ENCODE data around the gene STRIP1.

STRIP1 gene

GRCh38 chr1:110061341-110061740 is 26.9 kb downstream of the STRIP1 start:
- Mint-ChIP-seq H3K27me3 (peaks cover 4 to 19% of the 10 kb centered on the region in 2 donors), H3K4me3 (no peak overlapping the region), H3K9me3 (no peaks in the 10 kb centered on the region), H3K36me3 (ENCODE audit: insufficient read depth) (peaks cover 11% of the 10 kb centered on the region), H3K4me1 (ENCODE audit: low read depth in 2 of 2) (peaks cover 2 to 10% of the 10 kb centered on the region in 2 donors), H3K27ac (peak overlapping the region in 1 of 2 donors; percentile 27)
- ATAC-seq (replicated peaks), result no peak
- DNase-seq, result no peak

GRCh38 chr1:110062612-110063011 is 28.2 kb downstream of the STRIP1 start:
- Mint-ChIP-seq H3K27ac (no peak overlapping the region), H3K4me1 (ENCODE audit: low read depth in 2 of 2) (peaks cover 2 to 8% of the 10 kb centered on the region in 2 donors)

GRCh38 chr1:110063781-110064180 is 29.4 kb downstream of the STRIP1 start:
- Mint-ChIP-seq H3K9me3 (no peaks in the 10 kb centered on the region), H3K4me3 (no peak overlapping the region), H3K36me3 (ENCODE audit: insufficient read depth) (no peaks in the 10 kb centered on the region), H3K27ac (no peak overlapping the region), H3K4me1 (ENCODE audit: low read depth in 2 of 2) (peaks cover 10 to 11% of the 10 kb centered on the region in 2 donors), H3K27me3 (peaks cover 26 to 43% of the 10 kb centered on the region in 2 donors)
- DNase-seq, result no peak
- no peak for ATAC-seq (replicated peaks)

More at GRCh38 chr1:110062612-110063011, 28.2 kb downstream of the STRIP1 start:
- Mint-ChIP-seq H3K9me3 (no peaks in the 10 kb centered on the region), H3K4me3 (no peak overlapping the region), H3K36me3 (ENCODE audit: insufficient read depth) (peaks cover under 1% of the 10 kb centered on the region), H3K27me3 (peaks cover 15 to 32% of the 10 kb centered on the region in 2 donors)
- ATAC-seq (replicated peaks) (no peak), DNase-seq (no peak)

GRCh38 chr1:110064576-110065337 is 30.3 kb downstream of the STRIP1 start:
- Mint-ChIP-seq H3K9me3 (no peaks in the 10 kb centered on the region), H3K4me1 (ENCODE audit: low read depth in 2 of 2) (peaks cover 11 to 12% of the 10 kb centered on the region in 2 donors), H3K27ac (no peak overlapping the region), H3K4me3 (no peak overlapping the region), H3K36me3 (ENCODE audit: insufficient read depth) (no peaks in the 10 kb centered on the region), H3K27me3 (peaks cover 28 to 53% of the 10 kb centered on the region in 2 donors)
- DNase-seq, result no peak
- no peak for ATAC-seq (replicated peaks)

GRCh38 chr1:110065841-110066240 is 31.4 kb downstream of the STRIP1 start:
- DNase-seq (no peak), ATAC-seq (replicated peaks) (no peak)
- peaks cover 7 to 10% of the 10 kb centered on the region in 2 donors for H3K4me1 Mint-ChIP-seq (ENCODE audit: low read depth in 2 of 2)
- H3K27ac Mint-ChIP-seq, result no peak overlapping the region
- H3K27me3 Mint-ChIP-seq, result peaks cover 30 to 63% of the 10 kb centered on the region in 2 donors
- no peaks in the 10 kb centered on the region for H3K9me3 Mint-ChIP-seq
- peaks cover 3% of the 10 kb centered on the region for H3K36me3 Mint-ChIP-seq (ENCODE audit: insufficient read depth)
- no peak overlapping the region for H3K4me3 Mint-ChIP-seq

- DNase-seq (peak in 1 of 3 experiments; percentile 8), ATAC-seq (replicated peaks) (no peak)
- peaks cover 3% of the 10 kb centered on the region for H3K36me3 Mint-ChIP-seq (ENCODE audit: insufficient read depth)
- H3K27ac Mint-ChIP-seq, result no peak overlapping the region
- peaks cover 7 to 11% of the 10 kb centered on the region in 2 donors for H3K4me1 Mint-ChIP-seq (ENCODE audit: low read depth in 2 of 2)
- H3K4me3 Mint-ChIP-seq, result peak overlapping the region; percentile 37 to 70
- no peaks in the 10 kb centered on the region for H3K9me3 Mint-ChIP-seq
- H3K27me3 Mint-ChIP-seq, result peaks cover 46 to 79% of the 10 kb centered on the region in 2 donors
Measured at GRCh38 chr1:110067479-110067892, 33.1 kb downstream of the STRIP1 start.

GRCh38 chr1:110067893-110068645 is 33.6 kb downstream of the STRIP1 start:
- DNase-seq (no peak), ATAC-seq (replicated peaks) (peak; percentile 16)
- H3K27ac Mint-ChIP-seq, result no peak overlapping the region
- peaks cover 3% of the 10 kb centered on the region for H3K36me3 Mint-ChIP-seq (ENCODE audit: insufficient read depth)
- H3K9me3 Mint-ChIP-seq, result no peaks in the 10 kb centered on the region
- peaks cover 52 to 85% of the 10 kb centered on the region in 2 donors for H3K27me3 Mint-ChIP-seq
- peaks cover 7 to 11% of the 10 kb centered on the region in 2 donors for H3K4me1 Mint-ChIP-seq (ENCODE audit: low read depth in 2 of 2)
- peak overlapping the region; percentile 70 to 76 for H3K4me3 Mint-ChIP-seq

- H3K36me3 Mint-ChIP-seq (ENCODE audit: insufficient read depth), result peaks cover 3% of the 10 kb centered on the region
- peak; percentile 69 for ATAC-seq (replicated peaks)
- peak overlapping the region; percentile 70 to 76 for H3K4me3 Mint-ChIP-seq
- H3K9me3 Mint-ChIP-seq, result no peaks in the 10 kb centered on the region
- no peak overlapping the region for H3K27ac Mint-ChIP-seq
- peaks cover 7 to 11% of the 10 kb centered on the region in 2 donors for H3K4me1 Mint-ChIP-seq (ENCODE audit: low read depth in 2 of 2)
- DNase-seq, result peak in 2 of 3 experiments; percentile 15 to 24
- H3K27me3 Mint-ChIP-seq, result peaks cover 57 to 92% of the 10 kb centered on the region in 2 donors
Measured at GRCh38 chr1:110068646-110069403, 34.4 kb downstream of the STRIP1 start.

GRCh38 chr1:110069404-110070281 is 35.2 kb downstream of the STRIP1 start:
- no peaks in the 10 kb centered on the region for H3K9me3 Mint-ChIP-seq
- peaks cover 3% of the 10 kb centered on the region for H3K36me3 Mint-ChIP-seq (ENCODE audit: insufficient read depth)
- ATAC-seq (replicated peaks) (peak; percentile 31), DNase-seq (no peak)
- peak overlapping the region; percentile 40 to 71 for H3K4me3 Mint-ChIP-seq
- peaks cover 7 to 11% of the 10 kb centered on the region in 2 donors for H3K4me1 Mint-ChIP-seq (ENCODE audit: low read depth in 2 of 2)
- no peak overlapping the region for H3K27ac Mint-ChIP-seq
- H3K27me3 Mint-ChIP-seq, result peaks cover 58 to 99% of the 10 kb centered on the region in 2 donors

GRCh38 chr1:110070282-110070669 is 35.9 kb downstream of the STRIP1 start:
- H3K27me3 Mint-ChIP-seq, result peaks cover 58 to 97% of the 10 kb centered on the region in 2 donors
- H3K9me3 Mint-ChIP-seq, result no peaks in the 10 kb centered on the region
- DNase-seq (no peak), ATAC-seq (replicated peaks) (peak; percentile 24)
- no peak overlapping the region for H3K27ac Mint-ChIP-seq
- H3K4me3 Mint-ChIP-seq, result peak overlapping the region; percentile 40 to 71
- H3K4me1 Mint-ChIP-seq (ENCODE audit: low read depth in 2 of 2), result peaks cover 7 to 11% of the 10 kb centered on the region in 2 donors
- H3K36me3 Mint-ChIP-seq (ENCODE audit: insufficient read depth), result peaks cover 3% of the 10 kb centered on the region

GRCh38 chr1:110070671-110071242 is 36.3 kb downstream of the STRIP1 start, which contains the start of gene ALX3:
TSS of gene ALX3 (minus strand) at chr1:110070672. CDS start at chr1:110070612, 60 bp downstream.
- Mint-ChIP-seq H3K9me3 (no peaks in the 10 kb centered on the region), H3K27ac (no peak within 1 kb of the TSS), H3K4me1 (ENCODE audit: low read depth in 2 of 2) (peaks cover 7 to 11% of the 10 kb centered on the region in 2 donors), H3K27me3 (peaks cover 58 to 97% of the 10 kb centered on the region in 2 donors), H3K36me3 (ENCODE audit: insufficient read depth) (peaks cover 3% of the 10 kb centered on the region), H3K4me3 (peak within 1 kb of the TSS; percentile 40 to 71)
- ATAC-seq (replicated peaks) (no peak), DNase-seq (no peak)

GRCh38 chr1:110074166-110074565 is 39.7 kb downstream of the STRIP1 start:
- DNase-seq (no peak), ATAC-seq (replicated peaks) (no peak)
- Mint-ChIP-seq H3K9me3 (no peaks in the 10 kb centered on the region), H3K27ac (no peak overlapping the region), H3K36me3 (ENCODE audit: insufficient read depth) (peaks cover 3% of the 10 kb centered on the region), H3K27me3 (peaks cover 35 to 92% of the 10 kb centered on the region in 2 donors), H3K4me3 (no peak overlapping the region), H3K4me1 (ENCODE audit: low read depth in 2 of 2) (peaks cover 0 to 3% of the 10 kb centered on the region in 2 donors)

Data from effector memory CD8-positive, alpha-beta T cell (primary cell).